Activated T-helper 17 cell treated with anti-CD3 and anti-CD28 coated beads, Interleukin-2, amount 50 U/mL, for 72 hours (primary cell): ENCODE measurements around the gene ACOX2. TPM values are rescaled to one million over a fixed set of nuclear protein-coding genes. Genes with fewer than 3 reads are reported as not detected.
A peak's percentile ranks its signal among the peaks of the same experiment; 100 is the strongest.

Experiments used
- ATAC-seq: fragments of 150-1000 bp; cut with Tn5 transposase; replicated peaks from 2 replicates; pipeline ENCODE4 v1.10.0; 2021; ENCODE audit warnings: mild to moderate bottlenecking, moderate library complexity
- H3K27ac Mint-ChIP-seq: one replicate; pipeline ENCODE4 v1.8.0; 2022; ENCODE audit warnings: mixed read lengths
- H3K27me3 Mint-ChIP-seq: one replicate; pipeline ENCODE4 v1.8.0; 2022; ENCODE audit warnings: mixed read lengths
- H3K36me3 Mint-ChIP-seq: one replicate; pipeline ENCODE4 v1.8.0; 2022; ENCODE audit warnings: low read depth, mild to moderate bottlenecking, mixed read lengths
- H3K4me1 Mint-ChIP-seq: one replicate; pipeline ENCODE4 v1.8.0; 2022; ENCODE audit warnings: mixed read lengths
- H3K4me3 Mint-ChIP-seq: one replicate; pipeline ENCODE4 v1.8.0; 2022; ENCODE audit warnings: mild to moderate bottlenecking, mixed read lengths
- H3K9me3 Mint-ChIP-seq: one replicate; pipeline ENCODE4 v1.8.0; 2022; ENCODE audit warnings: mixed read lengths
- total RNA-seq, 2 donors: library from RNA; stranded (reverse); gene quantifications; one replicate each; pipeline ENCODE4 v1.2.3, GENCODE V29; 2022

ACOX2 gene
- total RNA-seq, 2 donors from 2014 or later: not detected

- Mint-ChIP-seq H3K27ac (no peak overlapping the region), H3K9me3 (no peaks in the 10 kb centered on the region), H3K4me1 (peaks cover 12% of the 10 kb centered on the region), H3K27me3 (no peaks in the 10 kb centered on the region), H3K36me3 (no peaks in the 10 kb centered on the region), H3K4me3 (peak overlapping the region; percentile 43)
- no peak for ATAC-seq
Measured at GRCh38 chr3:58470363-58471024, 66.5 kb downstream of the ACOX2 start.

DNA sequence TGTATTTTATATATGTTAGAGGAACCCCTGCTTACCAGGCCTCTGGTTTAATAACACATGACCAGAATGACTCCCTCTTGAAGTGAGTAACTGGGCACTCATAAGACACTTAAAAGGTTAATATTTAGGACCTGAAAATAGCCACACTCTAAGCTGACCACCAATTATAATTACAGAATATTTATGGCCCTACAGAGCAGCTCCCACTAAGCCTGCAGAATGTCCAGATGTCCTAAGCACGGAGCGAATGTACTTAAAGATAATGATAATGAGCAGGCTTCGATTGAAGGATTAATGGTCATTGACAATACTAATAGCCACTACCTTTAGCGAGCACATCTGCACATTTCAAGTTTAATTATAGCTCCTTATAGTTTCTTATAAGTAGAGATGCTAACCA, 67.9 kb downstream of the ACOX2 start:
- no peak overlapping the region for H3K4me3 Mint-ChIP-seq
- no peak overlapping the region for H3K27ac Mint-ChIP-seq
- H3K27me3 Mint-ChIP-seq: no peaks in the 10 kb centered on the region
- H3K36me3 Mint-ChIP-seq: no peaks in the 10 kb centered on the region
- no peaks in the 10 kb centered on the region for H3K9me3 Mint-ChIP-seq
- no peaks in the 10 kb centered on the region for H3K4me1 Mint-ChIP-seq
- no peak for ATAC-seq

GRCh38 chr3:58466899-58467563, 70.0 kb downstream of the ACOX2 start:
- no peak overlapping the region for H3K4me3 Mint-ChIP-seq
- no peaks in the 10 kb centered on the region for H3K4me1 Mint-ChIP-seq
- H3K27me3 Mint-ChIP-seq: no peaks in the 10 kb centered on the region
- ATAC-seq: no peak
- no peak overlapping the region for H3K27ac Mint-ChIP-seq
- no peaks in the 10 kb centered on the region for H3K36me3 Mint-ChIP-seq
- no peaks in the 10 kb centered on the region for H3K9me3 Mint-ChIP-seq

GRCh38 chr3:58464866-58465265, 72.1 kb downstream of the ACOX2 start:
- H3K27ac Mint-ChIP-seq: no peak overlapping the region
- H3K4me1 Mint-ChIP-seq: no peaks in the 10 kb centered on the region
- ATAC-seq: peak; percentile 44
- H3K36me3 Mint-ChIP-seq: no peaks in the 10 kb centered on the region
- H3K4me3 Mint-ChIP-seq: no peak overlapping the region
- no peaks in the 10 kb centered on the region for H3K27me3 Mint-ChIP-seq
- H3K9me3 Mint-ChIP-seq: no peaks in the 10 kb centered on the region

GRCh38 chr3:58463942-58464271, 73.1 kb downstream of the ACOX2 start:
- Mint-ChIP-seq H3K9me3 (no peaks in the 10 kb centered on the region), H3K27ac (peak overlapping the region; percentile 41), H3K36me3 (no peaks in the 10 kb centered on the region), H3K4me1 (no peaks in the 10 kb centered on the region), H3K4me3 (peak overlapping the region; percentile 45), H3K27me3 (no peaks in the 10 kb centered on the region)
- no peak for ATAC-seq

GRCh38 chr3:58463181-58463941, 73.6 kb downstream of the ACOX2 start:
- Mint-ChIP-seq H3K4me1 (no peaks in the 10 kb centered on the region), H3K27me3 (no peaks in the 10 kb centered on the region), H3K36me3 (no peaks in the 10 kb centered on the region), H3K4me3 (peak overlapping the region; percentile 45), H3K9me3 (no peaks in the 10 kb centered on the region), H3K27ac (peak overlapping the region; percentile 41)
- ATAC-seq: peak; percentile 99

GRCh38 chr3:58462829-58463180, 74.2 kb downstream of the ACOX2 start:
- Mint-ChIP-seq H3K4me1 (no peaks in the 10 kb centered on the region), H3K9me3 (no peaks in the 10 kb centered on the region)
- ATAC-seq: no peak

DNA sequence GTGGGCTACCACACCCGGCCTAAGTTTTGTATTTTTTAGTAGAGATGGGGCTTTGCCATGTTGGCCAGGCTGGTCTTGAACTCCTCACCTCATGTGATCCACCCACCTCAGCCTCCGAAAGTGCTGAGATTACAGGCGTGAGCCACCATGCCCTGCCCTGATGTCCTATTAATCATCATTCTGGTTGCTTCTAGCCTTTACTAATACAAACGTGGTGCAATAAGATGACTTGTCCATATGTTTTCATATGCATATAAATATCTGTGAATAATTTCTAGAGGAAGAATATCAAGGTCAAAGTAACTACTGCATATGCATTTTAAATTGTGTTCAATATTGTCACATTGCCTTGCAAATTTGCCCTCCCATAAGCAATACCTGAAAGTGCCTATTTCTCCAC, 77.8 kb downstream of the ACOX2 start:
- H3K4me1 Mint-ChIP-seq: no peaks in the 10 kb centered on the region
- H3K4me3 Mint-ChIP-seq: no peak overlapping the region
- no peaks in the 10 kb centered on the region for H3K27me3 Mint-ChIP-seq
- no peaks in the 10 kb centered on the region for H3K36me3 Mint-ChIP-seq
- no peak overlapping the region for H3K27ac Mint-ChIP-seq
- H3K9me3 Mint-ChIP-seq: peaks cover 9% of the 10 kb centered on the region
- no peak for ATAC-seq

More at GRCh38 chr3:58462829-58463180, 74.2 kb downstream of the ACOX2 start:
- H3K36me3 Mint-ChIP-seq: no peaks in the 10 kb centered on the region
- no peaks in the 10 kb centered on the region for H3K27me3 Mint-ChIP-seq
- no peak overlapping the region for H3K4me3 Mint-ChIP-seq
- H3K27ac Mint-ChIP-seq: no peak overlapping the region

Other genes starting within 250 kb of the ACOX2 start
- 10 to 100 TPM; 16.1 to 19.1 TPM for gene RPP14, start 230.9 kb downstream of the ACOX2 start, total RNA-seq
- 10 to 100 TPM; 10.0 to 15.1 TPM for gene HTD2, start 230.7 kb downstream of the ACOX2 start, total RNA-seq
- gene PXK, start 204.3 kb downstream of the ACOX2 start, total RNA-seq: 10 to 100 TPM; 17.8 to 27.1 TPM
- gene PDHB, start 103.4 kb downstream of the ACOX2 start, total RNA-seq: 10 to 100 TPM; 37.1 to 66.6 TPM
- 1 to 10 TPM; 4.9 to 5.2 TPM for gene KCTD6, start 45.1 kb downstream of the ACOX2 start, total RNA-seq
- not detected for gene FAM107A, start 40.2 kb upstream of the ACOX2 start, total RNA-seq
- not detected for gene FAM3D, start 129.6 kb upstream of the ACOX2 start, total RNA-seq